H1 (cell line): Measurements from ENCODE around the gene CEBPG. TPM values are rescaled to one million over a fixed set of nuclear protein-coding genes. Genes with fewer than 3 reads are reported as not detected.

Experiments
- polyA plus RNA-seq, 7 experiments: library from polyadenylated mRNA; depleted of rRNA in 3 of 7; stranded (reverse) in 5 of 7; unstranded in 2 of 7; fragments of >200 nt in 5 of 7; fragments of 200-250 nt in 2 of 7; gene quantifications; 1 replicate in 5 of 7; 2 replicates in 1 of 7; 4 replicates in 1 of 7; pipeline versions ENCODE4 v1.2.1 to v1.2.3, GENCODE V29; 2011 to 2013; ENCODE audit warnings: missing spikeins in 2 of 7, mixed read lengths in 2 of 7
- total RNA-seq: library from RNA; stranded (reverse); fragmentation: NEBNext Ultra II Directional; extraction: Animal tissue kit (Norgen Biotek cat#: 25700); gene quantifications from 2 replicates; pipeline ENCODE4 v1.2.1, GENCODE V29; 2021

Gene CEBPG
- total and polyA plus RNA-seq, 2 of the 8 experiments (the other 6 are each of a cell fraction or from before 2014, with no cell fraction given) = 12.3 to 35.4 TPM

Other genes starting within 250 kb of the CEBPG start
- not detected in 2 replicates for gene WDR88, start 241.6 kb upstream of the CEBPG start, total RNA-seq
- not detected in 2 replicates for gene WDR88, start 241.6 kb upstream of the CEBPG start, polyA plus RNA-seq (2011; rRNA removed)
- 33.7 and 33.9 TPM in 2 replicates for gene LRP3, start 179.4 kb upstream of the CEBPG start, total RNA-seq
- gene LRP3, start 179.4 kb upstream of the CEBPG start, polyA plus RNA-seq (2011; rRNA removed) = 30.3 and 40.2 TPM in 2 replicates
- gene SLC7A10, start 147.9 kb upstream of the CEBPG start, total RNA-seq = 3.2 and 3.7 TPM in 2 replicates
- 7.1 and 11.5 TPM in 2 replicates for gene SLC7A10, start 147.9 kb upstream of the CEBPG start, polyA plus RNA-seq (2011; rRNA removed)
- gene CEBPA, start 71.2 kb upstream of the CEBPG start, total RNA-seq = 2.7 and 3.0 TPM in 2 replicates
- gene CEBPA, start 71.2 kb upstream of the CEBPG start, polyA plus RNA-seq (2011; rRNA removed) = 2.0 and 2.4 TPM in 2 replicates
- gene PEPD, start 148.1 kb downstream of the CEBPG start, total RNA-seq = 84.1 and 86.4 TPM in 2 replicates
- 178 and 195 TPM in 2 replicates for gene PEPD, start 148.1 kb downstream of the CEBPG start, polyA plus RNA-seq (2011; rRNA removed)
- gene CHST8, start 248.2 kb downstream of the CEBPG start, total RNA-seq = 9.9 and 10.8 TPM in 2 replicates
- gene CHST8, start 248.2 kb downstream of the CEBPG start, polyA plus RNA-seq (2011; rRNA removed) = 28.2 and 31.7 TPM in 2 replicates